Trophoblast cell (in vitro differentiated cells and primary cell): ENCODE measurements around the gene XAGE2.

Experiments used
- DNase-seq, 2 donors: peaks; one replicate each; pipeline ENCODE4 v3.0.0-alpha.2; 2016
- H2AFZ ChIP-seq: 2 replicates; pipeline ENCODE4 v1.6.1; 2013; ENCODE audit warnings: low read length, moderate library complexity, mild to moderate bottlenecking; ENCODE audit not compliant: insufficient read depth, poor library complexity
- H2AK5ac ChIP-seq: 2 replicates; pipeline ENCODE4 v1.6.1; 2013; ENCODE audit warnings: mild to moderate bottlenecking, low read length
- H2BK120ac ChIP-seq: 2 replicates; pipeline ENCODE4 v1.6.1; 2013; ENCODE audit warnings: low read length, mild to moderate bottlenecking, moderate library complexity; ENCODE audit not compliant: insufficient read depth, poor library complexity
- H2BK12ac ChIP-seq: 2 replicates; pipeline ENCODE4 v1.6.1; 2013; ENCODE audit warnings: mild to moderate bottlenecking, low read length, moderate library complexity
- H2BK5ac ChIP-seq: 2 replicates; pipeline ENCODE4 v1.6.1; 2013; ENCODE audit warnings: low read length, low read depth, moderate library complexity, mild to moderate bottlenecking; ENCODE audit not compliant: poor library complexity
- H3K14ac ChIP-seq: 2 replicates; pipeline ENCODE4 v1.6.1; 2013; ENCODE audit warnings: mild to moderate bottlenecking, low read length
- H3K18ac ChIP-seq: 2 replicates; pipeline ENCODE4 v1.6.1; 2013; ENCODE audit warnings: mild to moderate bottlenecking, low read length
- H3K23ac ChIP-seq: 2 replicates; pipeline ENCODE4 v1.6.1; 2013; ENCODE audit warnings: low read length
- H3K27ac ChIP-seq: 2 replicates; pipeline ENCODE4 v1.5.1; 2013; ENCODE audit warnings: low read depth, mild to moderate bottlenecking, inconsistent platforms, low read length, moderate library complexity
- H3K27me3 ChIP-seq: 2 replicates; pipeline ENCODE4 v1.6.1; 2013; ENCODE audit warnings: inconsistent platforms, mild to moderate bottlenecking, low read length, moderate library complexity; ENCODE audit not compliant: insufficient read depth
- H3K36me3 ChIP-seq, 2 experiments: 1 replicate in 1 of 2; 2 replicates in 1 of 2; pipeline ENCODE4 v1.6.1; 2013; ENCODE audit warnings: low read length in 2 of 2, mild to moderate bottlenecking in 2 of 2, moderate library complexity in 1 of 2; ENCODE audit not compliant: insufficient read depth in 2 of 2, control insufficient read depth in 1 of 2
- H3K4ac ChIP-seq: 2 replicates; pipeline ENCODE4 v1.6.1; 2013; ENCODE audit warnings: low read depth, mild to moderate bottlenecking, low read length, moderate library complexity
- H3K4me1 ChIP-seq, 2 experiments: 1 replicate in 1 of 2; 2 replicates in 1 of 2; pipeline ENCODE4 v1.6.1; 2013; ENCODE audit warnings: low read length in 2 of 2, mild to moderate bottlenecking in 2 of 2, moderate library complexity in 1 of 2; ENCODE audit not compliant: insufficient read depth in 2 of 2, control insufficient read depth in 1 of 2
- H3K4me2 ChIP-seq: 2 replicates; pipeline ENCODE4 v1.6.1; 2013; ENCODE audit warnings: inconsistent platforms, mild to moderate bottlenecking, low read length, moderate library complexity
- H3K4me3 ChIP-seq: 2 replicates; pipeline ENCODE4 v1.5.1; 2013; ENCODE audit warnings: mild to moderate bottlenecking, low read depth, low read length, inconsistent platforms
- H3K79me1 ChIP-seq: one replicate; pipeline ENCODE4 v1.6.1; 2013; ENCODE audit warnings: low read length
- H3K79me2 ChIP-seq: 2 replicates; pipeline ENCODE4 v1.6.1; 2013; ENCODE audit warnings: low read length, mild to moderate bottlenecking; ENCODE audit not compliant: control insufficient read depth, insufficient read depth, poor library complexity
- H3K9ac ChIP-seq: 2 replicates; pipeline ENCODE4 v1.6.1; 2013; ENCODE audit warnings: mild to moderate bottlenecking, low read length
- H3K9me3 ChIP-seq: 2 replicates; pipeline ENCODE4 v1.6.1; 2013; ENCODE audit warnings: low read depth, mild to moderate bottlenecking, control low read depth, inconsistent platforms, low read length; ENCODE audit not compliant: insufficient read depth
- H4K12ac ChIP-seq: 2 replicates; pipeline ENCODE4 v1.6.1; 2013; ENCODE audit warnings: low read depth, mild to moderate bottlenecking, low read length, moderate library complexity
- H4K8ac ChIP-seq: 2 replicates; pipeline ENCODE4 v1.6.1; 2013; ENCODE audit warnings: low read depth, mild to moderate bottlenecking, low read length, moderate library complexity
- H4K91ac ChIP-seq: one replicate; pipeline ENCODE4 v1.6.1; 2013; ENCODE audit warnings: low read depth, mild to moderate bottlenecking, low read length, moderate library complexity
- WGBS: extraction: QIAGEN DNeasy Blood & Tissue Kit; methylation state at CpG from one replicate; pipeline ENCODE4 v1.1.7; 2013; ENCODE audit warnings: missing lambda C conversion rate; ENCODE audit not compliant: insufficient read length, insufficient coverage; ENCODE audit errors: extremely low coverage; 5-methylcytosine and 5-hydroxymethylcytosine counted together

Gene XAGE2

DNA sequence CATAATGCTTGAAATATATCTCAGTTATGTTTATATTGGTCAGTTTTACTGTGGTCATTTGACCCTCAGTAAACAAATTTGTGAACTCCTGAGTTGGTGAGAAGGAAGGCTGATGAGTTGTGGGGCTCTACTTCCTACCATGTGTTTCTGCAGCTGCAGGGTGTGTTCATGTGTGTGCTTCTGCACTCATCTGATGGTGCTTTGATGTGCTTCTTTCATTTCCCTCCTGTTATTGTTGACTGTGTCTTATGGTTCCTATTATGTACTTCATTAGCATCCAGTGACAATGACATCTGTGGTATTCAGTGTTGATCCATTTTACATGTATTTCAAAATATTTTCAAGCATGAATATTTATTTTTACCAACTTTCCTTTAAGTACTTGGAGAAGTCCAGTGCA lies 46.5 kb downstream of the XAGE2 start:
- no peak overlapping the region for H2BK5ac ChIP-seq
- H3K4me3 ChIP-seq: no peak overlapping the region
- no peak overlapping the region for H4K91ac ChIP-seq
- H3K9me3 ChIP-seq: no peaks in the 10 kb centered on the region
- no peak for DNase-seq
- H2BK12ac ChIP-seq: no peak overlapping the region
- no peak overlapping the region for H2AFZ ChIP-seq
- H3K27me3 ChIP-seq: no peaks in the 10 kb centered on the region
- no peak overlapping the region for H3K18ac ChIP-seq
- no peaks in the 10 kb centered on the region for H3K4me1 ChIP-seq
- no peak overlapping the region for H2BK120ac ChIP-seq
- no peaks in the 10 kb centered on the region for H3K79me2 ChIP-seq
- no peak overlapping the region for H3K23ac ChIP-seq
- H4K8ac ChIP-seq: no peak overlapping the region
- no peak overlapping the region for H3K4ac ChIP-seq
- H4K12ac ChIP-seq: no peak overlapping the region
- H3K14ac ChIP-seq: no peak overlapping the region
- H3K9ac ChIP-seq: no peak overlapping the region
- no peak overlapping the region for H3K27ac ChIP-seq
- no peak overlapping the region for H3K4me2 ChIP-seq
- no peak overlapping the region for H2AK5ac ChIP-seq
- H3K79me1 ChIP-seq: no peaks in the 10 kb centered on the region
- H3K36me3 ChIP-seq: no peaks in the 10 kb centered on the region

DNA sequence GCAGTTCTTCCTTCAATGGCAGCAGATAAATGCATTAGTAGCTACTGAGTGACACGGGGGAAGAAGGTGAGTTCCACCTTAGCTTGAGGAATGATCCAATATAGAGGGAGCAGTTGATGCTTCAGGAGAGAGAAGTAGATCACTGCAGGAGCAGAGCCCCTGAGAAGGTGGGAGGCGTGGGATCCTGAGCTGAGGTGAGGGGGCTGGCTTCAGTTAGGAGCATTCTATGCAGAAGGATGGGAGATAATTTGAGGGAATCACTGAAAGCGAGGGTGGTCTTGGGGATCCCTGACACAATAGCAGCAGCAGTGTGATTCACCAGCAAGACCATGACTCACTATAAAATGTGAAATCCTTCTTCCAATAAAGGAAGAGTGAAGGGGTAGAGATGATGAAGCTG lies 48.0 kb downstream of the XAGE2 start:
- Histone ChIP-seq H2BK120ac (no peak overlapping the region), H3K9me3 (no peaks in the 10 kb centered on the region), H3K14ac (no peak overlapping the region), H3K4me1 (no peaks in the 10 kb centered on the region), H3K4me2 (no peak overlapping the region), H4K8ac (no peak overlapping the region), H2BK5ac (no peak overlapping the region), H3K27ac (no peak overlapping the region), H3K79me2 (no peaks in the 10 kb centered on the region), H4K12ac (no peak overlapping the region), H3K9ac (no peak overlapping the region), H3K79me1 (no peaks in the 10 kb centered on the region), H2BK12ac (no peak overlapping the region), H3K4ac (no peak overlapping the region), H3K27me3 (no peaks in the 10 kb centered on the region), H4K91ac (no peak overlapping the region), H2AK5ac (no peak overlapping the region), H3K18ac (no peak overlapping the region), H2AFZ (no peak overlapping the region), H3K23ac (no peak overlapping the region), H3K36me3 (no peaks in the 10 kb centered on the region), H3K4me3 (no peak overlapping the region)
- no CpG with 5 or more reads among the region's 3 CpGs for WGBS
- no peak for DNase-seq

GRCh38 chrX:52420824-52421443 lies 52.1 kb downstream of the XAGE2 start:
- H3K79me2 ChIP-seq: no peaks in the 10 kb centered on the region
- H2AK5ac ChIP-seq: no peak overlapping the region
- H4K12ac ChIP-seq: no peak overlapping the region
- no peak overlapping the region for H3K23ac ChIP-seq
- H3K4me3 ChIP-seq: no peak overlapping the region
- no peak overlapping the region for H3K4ac ChIP-seq
- no peaks in the 10 kb centered on the region for H3K9me3 ChIP-seq
- H4K91ac ChIP-seq: no peak overlapping the region
- no peak overlapping the region for H3K4me2 ChIP-seq
- H3K14ac ChIP-seq: no peak overlapping the region
- no peak overlapping the region for H2BK5ac ChIP-seq
- no peak overlapping the region for H4K8ac ChIP-seq
- H3K79me1 ChIP-seq: no peaks in the 10 kb centered on the region
- peaks cover 0 to 6% of the 10 kb centered on the region in 2 experiments for H3K4me1 ChIP-seq
- WGBS: no CpG with 5 or more reads among the region's 8 CpGs
- H3K36me3 ChIP-seq: no peaks in the 10 kb centered on the region
- peak in 1 of 2 donors; percentile 55 for DNase-seq
- no peak overlapping the region for H2AFZ ChIP-seq
- H3K18ac ChIP-seq: no peak overlapping the region
- no peaks in the 10 kb centered on the region for H3K27me3 ChIP-seq
- H3K9ac ChIP-seq: no peak overlapping the region
- no peak overlapping the region for H2BK120ac ChIP-seq
- H3K27ac ChIP-seq: no peak overlapping the region
- no peak overlapping the region for H2BK12ac ChIP-seq

- Histone ChIP-seq H3K4ac (no peak overlapping the region), H4K91ac (no peak overlapping the region), H2BK120ac (no peak overlapping the region), H3K4me2 (no peak overlapping the region), H3K18ac (no peak overlapping the region), H4K8ac (no peak overlapping the region), H3K23ac (no peak overlapping the region), H3K79me1 (no peaks in the 10 kb centered on the region), H3K14ac (no peak overlapping the region), H2AFZ (no peak overlapping the region), H3K9me3 (no peaks in the 10 kb centered on the region), H2AK5ac (no peak overlapping the region), H4K12ac (no peak overlapping the region), H3K4me3 (no peak overlapping the region), H2BK12ac (no peak overlapping the region), H2BK5ac (no peak overlapping the region), H3K9ac (no peak overlapping the region), H3K4me1 (peaks cover 0 to 6% of the 10 kb centered on the region in 2 experiments), H3K79me2 (no peaks in the 10 kb centered on the region), H3K36me3 (no peaks in the 10 kb centered on the region), H3K27me3 (no peaks in the 10 kb centered on the region), H3K27ac (no peak overlapping the region)
- DNase-seq: peak in 1 of 2 donors; percentile 68
- WGBS: no CpG with 5 or more reads among the region's 1 CpG
Observed at GRCh38 chrX:52422884-52423283, 54.1 kb downstream of the XAGE2 start.
